Lower lobe of right lung (tissue), 2 donors: ENCODE results near the gene SPAG5. TPM values are rescaled to one million over a fixed set of nuclear protein-coding genes. Genes with fewer than 3 reads are reported as not detected.

Experiments used
- ATAC-seq, 2 donors: fragments of 200-7000 bp; cut with Tn5 transposase; one replicate each; pipeline ENCODE4 v1.9.1; 2020 to 2022; ENCODE audit warnings: mild to moderate bottlenecking in 2 of 2, moderate library complexity in 2 of 2
- DNase-seq: peaks from one replicate; pipeline ENCODE4 v3.0.0-alpha.2; 2020
- H3K27ac ChIP-seq: fragments of 200-600 bp; one replicate; pipeline ENCODE4 v1.8.0; 2022
- H3K27me3 ChIP-seq: fragments of 200-600 bp; one replicate; pipeline ENCODE4 v1.8.0; 2022; ENCODE audit warnings: low read depth
- H3K36me3 ChIP-seq: fragments of 200-600 bp; one replicate; pipeline ENCODE4 v1.8.0; 2022; ENCODE audit warnings: mild to moderate bottlenecking
- H3K4me1 ChIP-seq: fragments of 200-600 bp; one replicate; pipeline ENCODE4 v1.8.0; 2022
- H3K4me3 ChIP-seq: fragments of 200-600 bp; one replicate; pipeline ENCODE4 v1.8.0; 2022; ENCODE audit warnings: mild to moderate bottlenecking
- H3K9me3 ChIP-seq: fragments of 200-600 bp; one replicate; pipeline ENCODE4 v1.8.0; 2022
- CTCF ChIP-seq: fragments of 200-600 bp; IDR thresholded peaks from one replicate; pipeline ENCODE4 v1.8.0; 2022; ENCODE audit warnings: antibody characterized with exemption, mild to moderate bottlenecking
- intact Hi-C: fragments of 100-400 bp; cut with DNase I; formaldehyde crosslinking; loops from one replicate; pipeline ENCODE4 v1.11.0; 2022
- total RNA-seq: library from RNA; stranded (reverse); fragmentation: NEBNext Ultra II Directional; extraction: Animal tissue kit (Norgen Biotek cat#: 25700); gene quantifications from one replicate; pipeline ENCODE4 v1.2.1, GENCODE V29; 2021
- donor health status: DM: no; HTN: yes; CAD: no; lungs with severe emphysema.

SPAG5 gene
- total RNA-seq, 1 donor from 2014 or later = 4.9 TPM

- peaks cover 40% of the 10 kb centered on the region for H3K4me1 ChIP-seq
- H3K27ac ChIP-seq = peak within 1 kb of the TSS; percentile 85
- intact Hi-C loops = no loop called here
- H3K36me3 ChIP-seq = peaks cover 3% of the 10 kb centered on the region
- H3K9me3 ChIP-seq = no peaks in the 10 kb centered on the region
- DNase-seq (peak; percentile 98), ATAC-seq (peak; percentile 99 to 100)
- peak within 1 kb of the TSS; percentile 99 for H3K4me3 ChIP-seq
- no peak for TF ChIP-seq CTCF
- no peaks in the 10 kb centered on the region for H3K27me3 ChIP-seq
Observed at GRCh38 chr17:28571361-28572122, 27.3 kb downstream of the SPAG5 start, which contains the start of gene PIGS. TSS of gene PIGS (minus strand) at chr17:28571524. CDS start at chr17:28571496, 28 bp downstream.

DNA sequence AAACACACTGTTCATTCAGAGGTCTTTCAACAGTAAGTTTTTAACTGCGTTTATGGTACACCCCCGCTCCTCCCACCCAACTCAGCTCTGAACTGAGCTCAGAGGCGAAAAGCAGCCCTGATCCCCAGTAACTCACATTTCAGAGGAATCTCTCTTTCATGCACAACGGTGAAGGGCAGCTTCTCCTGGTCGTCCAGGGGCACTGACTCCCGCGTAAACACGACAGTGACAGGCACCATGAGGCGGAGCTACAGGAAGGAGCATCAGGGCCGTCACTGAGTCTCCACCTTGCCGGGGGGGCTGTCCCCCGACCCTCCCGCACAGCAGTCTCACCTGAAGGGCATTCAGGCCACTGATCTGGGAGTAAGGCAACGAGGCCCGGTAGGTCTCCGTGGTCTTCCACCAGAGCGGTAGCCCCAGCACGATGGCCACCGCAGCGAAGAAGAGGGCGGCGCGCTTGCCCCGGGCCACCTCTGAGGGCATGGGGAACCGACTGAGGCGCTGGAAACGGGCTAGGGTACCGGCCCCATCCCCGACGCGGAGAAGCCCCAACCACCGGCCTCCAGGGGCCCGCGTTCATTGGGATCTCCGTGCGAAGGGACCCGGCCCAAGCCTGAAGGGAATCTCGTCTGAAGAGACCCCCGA, 28.0 kb downstream of the SPAG5 start:
- peak; percentile 54 for DNase-seq
- peaks cover 36% of the 10 kb centered on the region for H3K4me1 ChIP-seq
- peak; percentile 57 to 58 for ATAC-seq

DNA sequence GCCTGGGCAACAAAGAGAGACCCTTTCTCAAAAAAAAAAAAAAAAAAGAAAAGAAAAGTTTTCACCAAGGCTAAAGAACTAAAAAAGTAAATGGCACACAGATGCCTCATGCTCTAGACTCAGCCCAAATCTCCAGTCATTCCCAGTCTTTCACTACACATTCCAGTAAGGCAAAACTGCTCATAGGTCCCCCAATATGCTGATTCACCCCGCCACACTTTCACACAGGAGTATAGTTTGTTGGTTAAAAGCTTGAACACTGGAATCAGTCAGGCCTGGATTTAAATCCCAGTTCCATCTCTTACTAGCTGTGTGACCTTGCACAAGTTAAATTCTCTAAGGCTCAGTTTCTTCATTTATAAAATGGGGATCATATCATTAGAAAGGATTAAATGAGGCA, 29.4 kb downstream of the SPAG5 start:
- no peak overlapping the region for H3K4me3 ChIP-seq
- no peaks in the 10 kb centered on the region for H3K27me3 ChIP-seq
- no peak for DNase-seq
- ATAC-seq = no peak
- H3K27ac ChIP-seq = no peak overlapping the region
- no peaks in the 10 kb centered on the region for H3K9me3 ChIP-seq
- no peak for TF ChIP-seq CTCF
- intact Hi-C loops = no loop called here
- H3K4me1 ChIP-seq = peaks cover 36% of the 10 kb centered on the region
- H3K36me3 ChIP-seq = peaks cover 5% of the 10 kb centered on the region

More for the DNA sequence above, 28.0 kb downstream of the SPAG5 start:
- no peak for TF ChIP-seq CTCF
- Histone ChIP-seq H3K36me3 (peaks cover 5% of the 10 kb centered on the region), H3K27ac (peak overlapping the region; percentile 85), H3K4me3 (peak overlapping the region; percentile 99), H3K27me3 (no peaks in the 10 kb centered on the region), H3K9me3 (no peaks in the 10 kb centered on the region)
- intact Hi-C loops = no loop called here

GRCh38 chr17:28567604-28568003, 31.2 kb downstream of the SPAG5 start:
- DNase-seq (no peak), ATAC-seq (no peak)
- Histone ChIP-seq H3K4me3 (no peak overlapping the region), H3K36me3 (peaks cover 22% of the 10 kb centered on the region), H3K27me3 (no peaks in the 10 kb centered on the region), H3K27ac (no peak overlapping the region), H3K9me3 (no peaks in the 10 kb centered on the region), H3K4me1 (peaks cover 43% of the 10 kb centered on the region)
- TF ChIP-seq CTCF = no peak
- intact Hi-C loops = no loop called here

GRCh38 chr17:28563475-28563874, 35.4 kb downstream of the SPAG5 start:
- Histone ChIP-seq H3K27me3 (no peaks in the 10 kb centered on the region), H3K27ac (no peak overlapping the region), H3K9me3 (no peaks in the 10 kb centered on the region), H3K4me1 (peaks cover 13% of the 10 kb centered on the region), H3K4me3 (no peak overlapping the region), H3K36me3 (peaks cover 63% of the 10 kb centered on the region)
- peak; percentile 59 to 68 for ATAC-seq
- intact Hi-C loops = no loop called here
- TF ChIP-seq CTCF = no peak
- no peak for DNase-seq
